Effector CD4-positive, alpha-beta T cell (primary cell): ENCODE results near the gene H19.

Source experiments
- DNase-seq: peaks from one replicate; pipeline ENCODE4 v3.0.0-alpha.2; 2020

Gene H19

DNA sequence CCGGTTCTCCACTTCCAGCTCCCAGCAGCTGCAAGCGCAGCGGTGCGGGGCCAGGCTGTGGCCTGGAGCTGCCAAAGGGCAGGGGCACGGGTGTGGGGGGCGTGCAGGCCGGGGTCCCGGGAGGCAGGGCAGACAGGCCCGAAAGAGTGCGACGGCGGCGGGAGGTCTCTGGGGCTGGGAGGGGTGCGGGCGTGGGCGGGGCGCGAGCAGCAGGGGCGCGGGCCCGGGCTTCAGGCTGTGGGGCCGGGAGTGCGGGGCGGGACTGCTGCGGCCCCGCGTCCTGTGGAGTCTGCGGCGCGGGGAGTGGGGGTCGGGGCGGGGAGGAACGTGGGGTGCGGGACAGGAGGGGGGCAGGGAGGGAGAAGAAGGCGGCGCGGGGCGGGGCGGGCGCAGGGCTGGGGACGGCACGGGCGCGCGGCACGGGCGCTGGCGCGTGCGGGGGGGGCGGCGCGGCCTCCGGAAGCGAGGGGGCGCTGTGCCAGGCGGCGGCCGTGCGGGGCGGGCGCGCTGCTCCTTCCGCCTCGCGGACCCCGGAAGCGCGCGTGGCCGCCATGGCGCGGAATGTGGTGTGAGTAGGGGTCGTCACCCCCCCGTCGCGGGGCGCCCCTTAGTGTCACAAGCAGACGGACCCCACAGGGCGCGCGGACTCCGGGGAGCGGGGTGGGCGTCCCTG is 50.7 kb downstream of the H19 start, which contains the start of gene MRPL23:
Gene MRPL23, plus strand, starts transcription at position 521 of the 673 bp plus-strand sequence. Its CDS starts 31 bp downstream, at position 552.
- DNase-seq: no peak
